GM12878 (cell line): ENCODE data around the gene RASL10A. TPM values are rescaled to one million over a fixed set of nuclear protein-coding genes. Genes with fewer than 3 reads are reported as not detected.

Experiments
- ATAC-seq: fragments of 200-7000 bp; cut with Tn5 transposase; 3 replicates; pipeline ENCODE4 v1.9.1; 2020; ENCODE audit warnings: mild to moderate bottlenecking, moderate library complexity
- BruUV-seq: library from RNA; stranded (reverse); fragments of 400-500 nt; replicated peaks from 2 replicates; lab custom pipeline; 2021; lab: Mats Ljungman, UMichigan
- CTCF ChIA-PET: fragments of 300-600 bp; sonication (Branson Sonifier 250); formaldehyde crosslinking; extraction: SDS; loops from one replicate; lab custom pipeline; 2021; ENCODE audit warnings: inconsistent platforms; lab: Yijun Ruan, JAX
- POLR2A ChIA-PET: fragments of 350-600 bp; formaldehyde crosslinking; extraction: SDS; loops from one replicate; lab custom pipeline; 2021; ENCODE audit warnings: inconsistent platforms; lab: Charles Lee
- RAD21 ChIA-PET: fragments of 300-600 bp; sonication (Branson Sonifier 250); formaldehyde crosslinking; loops from one replicate; lab custom pipeline; 2023; ENCODE audit warnings: antibody characterized with exemption; ENCODE audit not compliant: unreplicated experiment; lab: Charles Lee
- SMC1A ChIA-PET: fragments of 300-600 bp; sonication (Branson Sonifier 250); formaldehyde crosslinking; loops from one replicate; lab custom pipeline; 2023; ENCODE audit not compliant: unreplicated experiment, uncharacterized antibody; lab: Charles Lee
- DNase-seq: peaks from one replicate; pipeline ENCODE4 v3.0.0-alpha.2; 2011; ENCODE audit warnings: low read depth, low spot score
- FAIRE-seq: peaks from 3 replicates; lab custom pipeline; 2011; peaks lifted over from hg19 to GRCh38; lab: Jason Lieb, UNC
- H2AFZ ChIP-seq: 2 replicates; pipeline ENCODE4 v1.6.0; 2011; ENCODE audit warnings: low read depth, low read length, control low read depth; ENCODE audit not compliant: control insufficient read depth
- H3K27ac ChIP-seq: 2 replicates; pipeline ENCODE4 v1.5.1; 2011; ENCODE audit warnings: control low read depth; ENCODE audit not compliant: control insufficient read depth, insufficient read depth
- H3K27me3 ChIP-seq, 2 experiments: replicated peaks in 1 of 2; 2 replicates each; pipeline versions ENCODE4 v1.6.0 to v1.6.1; 2011; ENCODE audit warnings: low read length in 1 of 2; ENCODE audit not compliant: control insufficient read depth in 2 of 2, insufficient read depth in 2 of 2
- H3K36me3 ChIP-seq, 2 experiments: 2 replicates each; pipeline ENCODE4 v1.5.1; 2011; ENCODE audit warnings: low read length in 1 of 2; ENCODE audit not compliant: control insufficient read depth in 2 of 2, insufficient read depth in 2 of 2
- H3K4me1 ChIP-seq: 2 replicates; pipeline ENCODE4 v1.6.1; 2011; ENCODE audit warnings: mild to moderate bottlenecking, low read length, moderate library complexity, mixed read lengths; ENCODE audit not compliant: control insufficient read depth, insufficient read depth
- H3K4me2 ChIP-seq: 2 replicates; pipeline ENCODE4 v1.6.0; 2011; ENCODE audit warnings: control low read depth; ENCODE audit not compliant: control insufficient read depth, insufficient read depth
- H3K4me3 ChIP-seq: fragments of 200-600 bp; sonication (generic); 2 replicates; pipeline ENCODE4 v1.5.1; 2016
- H3K79me2 ChIP-seq: 2 replicates; pipeline ENCODE4 v1.6.0; 2011; ENCODE audit warnings: low read length; ENCODE audit not compliant: control insufficient read depth, insufficient read depth
- H3K9ac ChIP-seq: 2 replicates; pipeline ENCODE4 v1.8.0; 2011; ENCODE audit warnings: low read length, control low read depth, mixed read lengths; ENCODE audit not compliant: control insufficient read depth, insufficient read depth
- H3K9me3 ChIP-seq: replicated peaks from 3 replicates; pipeline ENCODE4 v1.5.1; 2011; ENCODE audit warnings: mild to moderate bottlenecking, low read length; ENCODE audit not compliant: control insufficient read depth, insufficient read depth
- H4K20me1 ChIP-seq: 2 replicates; pipeline ENCODE4 v1.6.0; 2011; ENCODE audit not compliant: control insufficient read depth, insufficient read depth
- CEBPB ChIP-seq, 2 experiments: fragments of 150-350 bp in 1 of 2; IDR thresholded peaks; 2 replicates each; pipeline ENCODE4 v1.6.1; 2012 to 2014; ENCODE audit warnings: low read depth in 2 of 2, low read length in 2 of 2, borderline replicate concordance in 1 of 2, inconsistent platforms in 1 of 2
- EZH2 ChIP-seq: IDR thresholded peaks from 2 replicates; pipeline ENCODE4 v1.6.1; 2012; ENCODE audit warnings: low read depth, mild to moderate bottlenecking, control low read depth, inconsistent platforms, low read length, borderline replicate concordance; ENCODE audit not compliant: control insufficient read depth
- IRF4 ChIP-seq: IDR thresholded peaks from 2 replicates; pipeline ENCODE4 v1.6.1; 2011; ENCODE audit warnings: low read depth, low read length
- JUNB ChIP-seq: IDR thresholded peaks from 2 replicates; pipeline ENCODE4 v1.6.1; 2016; ENCODE audit warnings: antibody characterized with exemption, mild to moderate bottlenecking
- MYC ChIP-seq: IDR thresholded peaks from 2 replicates; pipeline ENCODE4 v1.6.1; 2011; ENCODE audit warnings: mild to moderate bottlenecking, low read length, moderate library complexity, inconsistent platforms; ENCODE audit not compliant: insufficient read depth, insufficient replicate concordance, insufficient read length, severe bottlenecking
- PML ChIP-seq: IDR thresholded peaks from 2 replicates; pipeline ENCODE4 v1.6.1; 2012; ENCODE audit warnings: low read length, inconsistent platforms
- RBBP5 ChIP-seq: fragments of 200-600 bp; sonication (generic); conservative IDR thresholded peaks from 2 replicates; pipeline ENCODE4 v1.6.1; 2016
- RELA ChIP-seq: fragments of 450-650 bp; IDR thresholded peaks from 2 replicates; pipeline ENCODE4 v1.8.0; 2014; ENCODE audit warnings: borderline replicate concordance; ENCODE audit not compliant: partially characterized antibody
- RFX5 ChIP-seq: IDR thresholded peaks from 2 replicates; pipeline ENCODE4 v1.6.1; 2011; ENCODE audit warnings: low read depth, low read length, improper control_type of control experiment
- SMAD5 ChIP-seq: IDR thresholded peaks from 2 replicates; pipeline ENCODE4 v1.6.1; 2016; ENCODE audit warnings: antibody characterized with exemption, low read depth
- ZNF24 ChIP-seq: fragments of 450-650 bp; IDR thresholded peaks from 2 replicates; pipeline ENCODE4 v1.6.1; 2017; ENCODE audit warnings: antibody characterized with exemption, mild to moderate bottlenecking
- ZNF384 ChIP-seq: IDR thresholded peaks from 2 replicates; pipeline ENCODE4 v1.6.1; 2012; ENCODE audit warnings: low read depth, mild to moderate bottlenecking, low read length, improper control_type of control experiment, borderline replicate concordance
- whole genome bisulfite sequencing: methylation state at CpG from one replicate; pipeline ENCODE4 v1.1.6; 2016; ENCODE audit warnings: low lambda C conversion rate; ENCODE audit not compliant: insufficient replicate concordance, insufficient coverage; ENCODE audit errors: missing lambda C conversion rate; 5-methylcytosine and 5-hydroxymethylcytosine counted together
- in situ Hi-C: fragments of 300-500 bp; cut with MboI; formaldehyde crosslinking; loops from 9 replicates; pipeline ENCODE4 v1.14.3; 2018; ENCODE audit warnings: mixed read lengths
- intact Hi-C: fragments of 100-400 bp; cut with micrococcal nuclease; formaldehyde crosslinking; loops from one replicate; pipeline ENCODE4 v1.14.2; 2022; ENCODE audit not compliant: unreplicated experiment
- polyA plus RNA-seq, 11 experiments: library from polyadenylated mRNA; depleted of rRNA in 4 of 11; unstranded in 6 of 11; stranded (reverse) in 5 of 11; fragments of >200 nt; fragmentation: Nextera tagmentation in 4 of 11; fragmentation: Illumina TruSeq in 1 of 11; extraction: Ambion mirVana in 4 of 11; extraction: Trizol in 1 of 11; gene quantifications; 1 replicate in 1 of 11; 2 replicates in 10 of 11; pipeline versions ENCODE4 v1.2.1 to v1.2.3, GENCODE V29; 2011 to 2016; ENCODE audit warnings: inconsistent platforms in 2 of 11, missing spikeins in 2 of 11, low read depth in 1 of 11
- total RNA-seq, 4 experiments: library from RNA; depleted of rRNA in 3 of 4; stranded (reverse); fragments of >200 nt in 3 of 4; fragmentation: Illumina TruSeq in 1 of 4; extraction: Trizol in 1 of 4; gene quantifications; 2 replicates each; pipeline versions ENCODE4 v1.2.1 to v1.2.3, GENCODE V29; 2013 to 2021
- TF ChIP-seq, protein P1 (sequence below): fragments of 450-650 bp; IDR thresholded peaks from 2 replicates; pipeline ENCODE4 v1.6.1; 2014; ENCODE audit warnings: mild to moderate bottlenecking
- TF ChIP-seq, protein P2 (sequence below), 3 experiments: IDR thresholded peaks in 2 of 3; conservative IDR thresholded peaks in 1 of 3; 2 replicates each; pipeline ENCODE4 v1.5.1; 2011; ENCODE audit warnings: low read depth in 3 of 3, low read length in 3 of 3, mild to moderate bottlenecking in 3 of 3, control low read depth in 2 of 3, moderate library complexity in 2 of 3, inconsistent platforms in 1 of 3, mixed read lengths in 1 of 3; ENCODE audit not compliant: control insufficient read depth in 2 of 3, insufficient read depth in 1 of 3; ENCODE audit errors: extremely low read depth in 1 of 3

Gene RASL10A
- total and polyA plus RNA-seq, 10 of the 15 experiments (the other 5 are each of a cell fraction or from before 2014, with no cell fraction given): 0.12 to 0.46 (median 0.21) TPM; not detected in 6

DNA sequence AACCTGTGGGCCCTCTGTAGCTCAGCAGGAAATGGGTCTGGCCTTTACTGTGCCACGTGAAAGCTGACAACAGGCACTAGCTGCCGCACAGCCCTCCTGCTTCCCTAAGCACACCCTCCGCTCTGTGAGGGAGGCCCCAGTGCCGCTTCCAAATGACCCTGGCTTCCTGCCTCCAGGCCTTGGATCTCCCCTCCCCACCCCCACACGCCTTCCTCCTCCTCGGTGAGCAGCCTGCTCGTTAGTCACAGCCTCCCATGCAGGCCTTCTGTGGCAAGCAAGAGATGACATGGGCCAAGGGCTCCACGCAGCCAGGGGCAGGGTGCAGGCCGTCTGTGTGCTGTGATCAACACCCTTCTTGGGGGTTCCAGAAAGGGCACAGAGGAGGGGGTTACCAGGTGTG lies 15.3 kb upstream of the RASL10A start:
- ChIA-PET SMC1A (no interaction called here), RAD21 (no interaction called here)
- H3K4me3 ChIP-seq: no peak overlapping the region
- H3K79me2 ChIP-seq: no peaks in the 10 kb centered on the region
- in situ Hi-C loops (no loop called here), intact Hi-C loops (no loop called here)
- FAIRE-seq (no peak), DNase-seq (no peak)
- no TSS peak for BruUV-seq
- no peak overlapping the region for H3K4me2 ChIP-seq
- peaks cover 5 to 57% of the 10 kb centered on the region in 2 experiments; a peak in 3 of 4 replicates for H3K36me3 ChIP-seq
- WGBS: 81% methylated on average over 7 of the region's 9 CpGs
- no peaks in the 10 kb centered on the region for H3K9me3 ChIP-seq
- H3K27me3 ChIP-seq: no peaks in the 10 kb centered on the region
- H4K20me1 ChIP-seq: no peaks in the 10 kb centered on the region
- H3K9ac ChIP-seq: no peak overlapping the region
- TF ChIP-seq ZNF24 (no peak), IRF4 (no peak), CEBPB (IDR thresholded peaks at IDR 0.05; ENCODE audit: borderline replicate concordance in 1 of 2, low read depth in 2 of 2, low read length in 2 of 2) (no peak), SMAD5 (no peak), RELA (no peak)
- TF ChIP-seq, protein P1, sequence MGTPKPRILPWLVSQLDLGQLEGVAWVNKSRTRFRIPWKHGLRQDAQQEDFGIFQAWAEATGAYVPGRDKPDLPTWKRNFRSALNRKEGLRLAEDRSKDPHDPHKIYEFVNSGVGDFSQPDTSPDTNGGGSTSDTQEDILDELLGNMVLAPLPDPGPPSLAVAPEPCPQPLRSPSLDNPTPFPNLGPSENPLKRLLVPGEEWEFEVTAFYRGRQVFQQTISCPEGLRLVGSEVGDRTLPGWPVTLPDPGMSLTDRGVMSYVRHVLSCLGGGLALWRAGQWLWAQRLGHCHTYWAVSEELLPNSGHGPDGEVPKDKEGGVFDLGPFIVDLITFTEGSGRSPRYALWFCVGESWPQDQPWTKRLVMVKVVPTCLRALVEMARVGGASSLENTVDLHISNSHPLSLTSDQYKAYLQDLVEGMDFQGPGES: no peak
- TF ChIP-seq, all 136 proteins: peak for 0
- Histone ChIP-seq H3K4me1 (no peaks in the 10 kb centered on the region), H3K27ac (no peak overlapping the region), H2AFZ (no peak overlapping the region)
- POLR2A ChIA-PET: no interaction called here
- no peak for ATAC-seq
- CTCF ChIA-PET: no interaction called here

DNA sequence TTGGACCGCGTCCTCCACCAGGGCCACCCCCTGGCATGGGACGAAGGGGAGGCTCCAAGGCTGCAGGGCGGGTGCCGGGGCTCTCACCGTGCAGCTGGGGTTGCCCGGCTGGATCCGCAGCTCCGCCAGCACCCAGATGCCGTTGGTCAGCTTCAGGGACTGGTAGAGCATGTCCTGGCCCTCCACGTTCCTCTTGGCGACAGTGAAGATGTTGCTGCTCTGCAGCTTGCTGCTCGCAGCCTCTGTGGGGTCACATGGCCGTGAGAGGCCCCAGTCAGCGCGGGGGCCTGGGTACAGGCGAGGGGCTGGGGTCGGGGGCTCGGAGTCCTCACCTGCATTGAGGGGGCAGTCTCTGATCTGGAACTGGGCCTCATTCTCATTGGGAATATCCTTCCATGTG lies 14.8 kb upstream of the RASL10A start:
- RAD21 ChIA-PET: no interaction called here
- no TSS peak for BruUV-seq
- TF ChIP-seq ZNF384: no peak
- no peak for TF ChIP-seq RFX5
- TF ChIP-seq RBBP5: no peak
- no peak for TF ChIP-seq PML
- no peak for TF ChIP-seq EZH2
- TF ChIP-seq, protein P2, sequence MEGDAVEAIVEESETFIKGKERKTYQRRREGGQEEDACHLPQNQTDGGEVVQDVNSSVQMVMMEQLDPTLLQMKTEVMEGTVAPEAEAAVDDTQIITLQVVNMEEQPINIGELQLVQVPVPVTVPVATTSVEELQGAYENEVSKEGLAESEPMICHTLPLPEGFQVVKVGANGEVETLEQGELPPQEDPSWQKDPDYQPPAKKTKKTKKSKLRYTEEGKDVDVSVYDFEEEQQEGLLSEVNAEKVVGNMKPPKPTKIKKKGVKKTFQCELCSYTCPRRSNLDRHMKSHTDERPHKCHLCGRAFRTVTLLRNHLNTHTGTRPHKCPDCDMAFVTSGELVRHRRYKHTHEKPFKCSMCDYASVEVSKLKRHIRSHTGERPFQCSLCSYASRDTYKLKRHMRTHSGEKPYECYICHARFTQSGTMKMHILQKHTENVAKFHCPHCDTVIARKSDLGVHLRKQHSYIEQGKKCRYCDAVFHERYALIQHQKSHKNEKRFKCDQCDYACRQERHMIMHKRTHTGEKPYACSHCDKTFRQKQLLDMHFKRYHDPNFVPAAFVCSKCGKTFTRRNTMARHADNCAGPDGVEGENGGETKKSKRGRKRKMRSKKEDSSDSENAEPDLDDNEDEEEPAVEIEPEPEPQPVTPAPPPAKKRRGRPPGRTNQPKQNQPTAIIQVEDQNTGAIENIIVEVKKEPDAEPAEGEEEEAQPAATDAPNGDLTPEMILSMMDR (IDR thresholded peaks at IDR 0.05 in 2 of 3, conservative IDR thresholded peaks at IDR 0.05 in 1 of 3; ENCODE audit: control insufficient read depth in 2 of 3, extremely low read depth in 1 of 3, insufficient read depth in 1 of 3, low read depth in 3 of 3, low read length in 3 of 3): no peak
- TF ChIP-seq MYC: no peak
- TF ChIP-seq JUNB: no peak

More for the DNA sequence above, 14.8 kb upstream of the RASL10A start:
- Histone ChIP-seq H3K4me2 (no peak overlapping the region), H3K79me2 (no peaks in the 10 kb centered on the region), H3K4me1 (no peaks in the 10 kb centered on the region), H3K9me3 (no peaks in the 10 kb centered on the region), H3K36me3 (peaks cover 5 to 57% of the 10 kb centered on the region in 2 experiments; a peak in 3 of 4 replicates), H3K27ac (no peak overlapping the region), H4K20me1 (no peaks in the 10 kb centered on the region), H3K9ac (no peak overlapping the region), H3K27me3 (no peaks in the 10 kb centered on the region), H2AFZ (no peak overlapping the region), H3K4me3 (no peak overlapping the region)
- no peak for ATAC-seq
- in situ Hi-C loops: no loop called here
- no peak for FAIRE-seq
- POLR2A ChIA-PET: no interaction called here
- CTCF ChIA-PET: interaction anchor here (0.6 kb wide), 1 partner anchor 661 kb away, joined by 3 read pairs; no protein-coding TSS in a partner anchor
- DNase-seq: no peak
- intact Hi-C loops: no loop called here
- SMC1A ChIA-PET: no interaction called here
- WGBS: 95% methylated on average over 19 of the region's 19 CpGs
